ENCODE results near the gene EPB41L2.
"Not testable (repeated sequence)": the region's sequence is repeated elsewhere in the genome, so short reads cannot be mapped to it uniquely, and the experiment has no call there.

EPB41L2 gene

DNA sequence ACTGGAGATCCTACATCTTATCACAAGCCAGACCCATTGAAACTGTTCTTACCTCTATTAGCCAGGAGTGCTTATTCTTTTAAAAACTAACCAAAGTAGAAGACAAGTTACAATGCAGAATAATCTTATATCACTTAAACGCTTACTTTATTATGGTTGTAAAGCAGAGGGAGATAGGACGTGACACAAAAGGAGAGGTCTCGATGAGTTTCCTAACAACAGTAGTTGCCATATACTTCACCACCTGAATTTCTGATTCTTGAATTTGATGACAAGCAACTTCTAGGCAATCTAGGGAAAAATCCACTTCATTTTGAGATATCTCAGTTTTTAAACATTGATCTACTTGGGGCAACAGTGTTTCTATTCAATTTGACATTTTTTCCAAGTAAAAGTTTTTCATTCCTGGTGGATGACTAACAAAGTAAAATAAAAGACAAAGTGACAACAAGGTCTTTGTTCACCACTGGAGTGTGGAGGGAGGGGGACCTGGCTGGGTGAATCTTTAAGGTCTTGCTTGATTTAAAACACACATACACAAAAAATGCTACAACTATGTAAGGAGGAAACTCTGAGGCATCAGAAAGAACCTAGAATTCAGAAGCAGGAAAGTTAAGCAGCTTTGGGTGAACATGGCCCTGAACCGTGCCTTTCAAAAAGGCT lies 125.0 kb downstream of the EPB41L2 start:
- no peak for DNase-seq

DNA sequence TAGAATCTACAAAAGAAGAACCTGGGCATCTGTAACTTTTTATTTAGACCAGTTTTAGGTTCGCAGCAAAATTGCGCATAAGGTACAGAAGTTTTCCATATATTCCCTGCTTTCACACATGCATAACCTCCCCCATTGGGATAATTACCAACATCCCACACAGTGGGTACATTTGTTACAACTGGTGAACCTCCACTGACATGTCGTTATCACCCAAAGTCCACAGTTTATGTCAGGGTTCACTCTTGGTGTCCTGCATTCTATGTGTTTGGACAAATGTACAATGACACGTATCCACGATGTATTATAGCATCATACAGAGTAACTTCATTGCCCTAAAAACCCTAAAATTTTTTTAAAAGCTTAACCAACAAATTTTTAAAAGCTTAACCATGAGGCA lies 126.1 kb downstream of the EPB41L2 start:
- DNase-seq: no peak

DNA sequence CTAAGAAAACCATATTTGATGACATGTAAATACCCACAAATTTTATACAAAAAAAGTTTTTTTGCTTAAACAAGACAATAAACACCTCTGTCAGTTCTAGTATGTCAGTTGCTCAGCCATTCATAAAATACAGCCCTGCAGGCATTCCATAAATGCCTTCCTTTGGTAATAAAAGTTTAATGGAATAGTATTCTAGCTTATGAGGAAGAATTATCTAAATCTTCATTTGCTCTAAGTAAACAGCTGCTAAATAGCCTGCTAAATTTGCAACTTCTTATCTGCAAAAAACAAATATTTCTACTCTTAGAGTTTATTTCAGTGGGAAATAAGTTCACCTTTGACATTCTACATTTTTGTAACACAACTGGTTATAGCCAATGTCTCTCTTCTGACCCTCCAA lies 127.1 kb downstream of the EPB41L2 start:
- no peak for DNase-seq

DNA sequence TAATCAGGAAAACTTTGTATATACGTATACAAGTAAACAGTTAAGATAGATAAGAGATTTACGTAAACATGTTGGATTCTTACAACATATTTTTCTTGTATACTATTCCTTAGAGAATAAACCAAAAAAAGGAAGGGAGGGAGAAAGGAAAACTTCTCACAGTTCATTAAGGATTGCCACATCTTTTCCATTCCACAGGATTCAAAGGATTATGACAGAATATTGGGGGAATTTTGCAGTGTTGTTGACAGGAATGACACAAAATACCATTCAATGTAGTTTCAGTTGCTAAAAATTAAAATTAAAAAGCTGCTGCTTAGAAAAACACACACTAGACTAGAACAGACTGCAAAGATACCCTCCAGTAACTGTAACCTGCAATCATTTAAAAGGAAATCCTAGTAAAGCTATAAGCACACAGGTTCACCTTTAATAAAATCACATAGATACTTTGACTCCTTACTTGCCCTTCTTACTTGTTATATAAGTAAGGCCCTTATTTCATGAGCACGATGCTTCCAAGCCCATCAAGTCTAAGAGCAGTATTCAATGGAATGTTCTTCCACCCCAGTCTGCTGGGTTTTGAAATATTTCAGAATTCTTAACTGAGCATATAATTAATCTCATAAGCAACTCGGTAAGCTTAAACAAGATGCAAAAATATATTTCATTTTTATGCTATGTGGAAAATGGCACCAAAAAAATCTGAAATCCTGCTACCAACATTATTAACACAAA lies 128.0 kb downstream of the EPB41L2 start:
- DNase-seq: no peak

DNA sequence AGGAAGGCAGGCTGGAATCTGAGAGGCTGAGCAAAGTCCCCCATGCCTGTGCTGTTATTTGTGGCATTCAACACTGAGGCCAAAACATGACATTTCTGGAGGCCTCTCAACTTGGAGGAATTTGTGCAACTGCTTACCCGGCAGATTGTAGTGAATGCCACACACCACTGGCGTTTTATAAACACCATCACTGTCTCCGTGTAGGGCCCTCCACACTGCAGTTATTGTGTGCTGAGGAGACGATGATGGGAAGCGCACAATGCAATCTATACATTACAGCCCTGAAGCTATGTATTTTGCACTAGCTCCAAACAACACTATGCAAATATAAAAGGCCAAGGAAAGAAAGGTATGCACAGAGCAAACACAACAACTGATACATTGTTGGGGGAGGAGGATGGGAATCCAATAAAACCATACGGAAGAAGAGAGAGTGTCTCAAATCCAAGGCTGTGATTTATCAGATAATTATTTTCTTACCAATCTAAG lies 129.3 kb downstream of the EPB41L2 start:
- no peak for DNase-seq

DNA sequence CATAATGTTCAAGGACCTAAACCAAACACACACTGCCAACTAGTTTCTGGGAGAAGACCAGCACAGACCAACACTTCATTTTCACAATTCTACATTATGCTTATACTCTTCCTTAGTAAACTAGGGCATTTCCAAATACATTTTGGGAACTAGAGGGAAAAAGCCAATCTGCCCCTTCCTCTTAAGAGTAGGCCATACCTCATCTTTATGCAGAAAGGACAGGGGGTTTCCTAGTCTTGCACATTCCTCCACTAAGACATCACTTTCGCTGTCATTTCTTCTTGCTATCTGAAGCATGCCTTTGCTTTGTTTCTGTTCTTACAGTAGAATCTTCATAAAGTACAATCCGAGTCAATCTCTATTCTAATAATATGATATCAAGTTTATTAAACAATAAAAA lies 130.1 kb downstream of the EPB41L2 start:
- no peak for DNase-seq

DNA sequence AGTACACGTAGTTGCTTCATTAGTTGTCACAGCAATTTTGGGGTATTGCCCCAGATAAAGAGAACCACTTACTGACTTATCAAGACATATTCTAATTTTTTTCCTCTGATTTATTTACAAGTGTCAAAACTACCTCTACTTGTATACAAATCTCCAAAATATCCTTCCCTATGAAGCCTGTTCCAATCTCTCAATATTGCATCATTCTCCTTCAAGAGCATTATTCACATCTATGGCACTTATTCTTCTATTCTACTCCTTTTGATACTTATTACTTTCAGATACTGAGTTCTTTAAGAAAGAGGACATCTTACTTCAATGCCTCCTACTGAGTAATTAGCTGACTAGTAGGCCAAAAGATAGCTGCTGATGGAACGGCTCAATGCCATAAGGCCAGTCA lies 130.6 kb downstream of the EPB41L2 start:
- DNase-seq: no peak

DNA sequence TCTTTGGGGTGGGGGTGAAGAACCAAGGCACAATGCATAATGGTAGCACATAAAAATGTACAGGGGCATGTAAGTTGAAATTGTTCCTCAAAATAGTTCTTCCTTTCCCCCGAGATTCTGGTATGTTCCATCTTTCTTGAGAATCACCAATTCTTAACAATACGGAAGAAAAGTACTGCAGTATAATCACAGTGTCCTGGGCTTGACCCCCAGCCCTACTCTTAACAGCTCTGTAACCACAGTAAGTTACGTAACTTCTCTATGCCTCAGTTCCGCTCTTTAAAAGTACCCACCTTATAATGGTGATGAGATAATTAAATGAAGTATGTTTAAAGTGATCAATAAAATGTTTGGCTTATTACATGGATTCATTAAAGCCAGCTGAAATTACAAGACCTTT lies 131.4 kb downstream of the EPB41L2 start:
- DNase-seq: no peak

DNA sequence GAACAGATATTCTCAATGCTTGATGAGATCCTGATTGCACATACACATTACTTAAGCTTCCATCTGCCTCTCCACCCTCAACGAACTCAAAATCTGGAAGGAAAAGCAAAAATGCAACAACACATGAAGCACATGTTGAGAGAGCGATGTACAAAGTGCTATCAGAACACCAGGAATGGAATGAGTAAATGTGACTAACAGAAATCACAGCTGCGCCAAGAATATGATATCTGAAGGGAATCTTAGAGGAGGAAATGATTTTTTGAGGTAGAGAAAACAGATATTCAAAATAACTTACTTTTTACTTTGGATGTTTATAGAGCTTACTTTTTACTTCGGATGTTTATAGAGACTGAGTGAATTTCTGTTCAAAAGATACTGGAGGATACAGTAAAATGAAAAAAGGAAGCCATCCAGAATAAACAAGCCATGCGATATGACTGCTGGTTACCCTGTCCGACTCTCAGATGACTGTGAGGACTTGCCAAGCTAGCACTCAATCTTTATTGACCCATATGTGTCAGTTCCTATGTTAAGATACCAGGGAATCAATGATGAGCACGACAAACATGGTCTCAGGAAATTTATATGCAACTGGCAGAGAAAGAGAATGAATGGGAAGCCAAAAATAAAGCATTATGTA lies 133.9 kb downstream of the EPB41L2 start:
- DNase-seq: no peak

DNA sequence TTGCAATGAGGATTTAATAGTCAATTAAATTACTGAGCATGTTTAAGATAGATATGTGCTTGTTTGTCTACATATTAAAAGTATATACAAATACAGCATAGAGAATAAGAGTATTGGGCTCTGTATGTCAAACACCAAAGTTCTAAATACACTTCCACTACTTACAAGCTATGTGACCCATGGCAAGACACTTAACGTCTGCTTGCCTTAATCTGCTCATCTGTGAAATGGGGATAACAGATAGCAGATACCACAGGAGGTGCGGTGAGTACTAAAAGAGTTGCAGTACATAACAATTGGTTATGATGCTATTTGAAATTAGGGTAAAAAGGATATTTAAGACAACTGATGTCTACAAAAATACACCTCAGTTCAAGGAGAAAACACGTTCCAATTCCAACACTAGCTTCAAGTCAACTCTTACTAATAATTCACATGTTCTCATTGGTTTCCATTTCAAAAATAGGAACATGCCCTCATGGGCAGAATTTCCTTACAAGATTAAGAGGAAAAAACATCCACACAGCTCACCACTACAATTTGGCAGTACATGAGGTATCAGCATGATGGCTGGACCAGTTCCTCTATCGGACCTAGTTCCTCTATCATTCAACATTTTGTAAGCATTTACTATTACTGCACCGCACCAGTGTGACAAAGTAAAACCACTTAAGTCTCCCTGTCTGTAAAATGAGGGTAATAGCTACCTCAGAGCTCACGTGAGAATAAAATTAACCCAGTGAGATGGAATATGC lies 134.7 kb downstream of the EPB41L2 start:
- DNase-seq: no peak

DNA sequence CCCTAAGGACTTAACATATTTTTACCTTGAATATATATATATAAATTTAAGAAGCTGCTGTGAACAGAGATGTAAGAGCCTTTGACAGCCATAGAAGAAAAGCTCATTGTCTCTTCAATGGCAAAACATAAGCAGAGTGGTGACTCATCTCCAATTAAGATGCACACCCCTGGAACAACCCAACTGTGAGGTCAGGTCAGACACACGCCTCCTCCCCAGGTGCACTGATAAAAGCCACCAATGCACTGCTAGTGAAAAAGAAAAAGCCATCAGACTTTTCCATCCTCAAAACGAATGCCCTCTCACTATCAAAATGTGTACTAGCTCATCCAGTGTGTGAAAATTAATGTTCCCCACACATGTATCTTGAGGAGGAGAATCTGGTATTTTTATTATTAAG lies 135.7 kb downstream of the EPB41L2 start:
- no peak for DNase-seq

DNA sequence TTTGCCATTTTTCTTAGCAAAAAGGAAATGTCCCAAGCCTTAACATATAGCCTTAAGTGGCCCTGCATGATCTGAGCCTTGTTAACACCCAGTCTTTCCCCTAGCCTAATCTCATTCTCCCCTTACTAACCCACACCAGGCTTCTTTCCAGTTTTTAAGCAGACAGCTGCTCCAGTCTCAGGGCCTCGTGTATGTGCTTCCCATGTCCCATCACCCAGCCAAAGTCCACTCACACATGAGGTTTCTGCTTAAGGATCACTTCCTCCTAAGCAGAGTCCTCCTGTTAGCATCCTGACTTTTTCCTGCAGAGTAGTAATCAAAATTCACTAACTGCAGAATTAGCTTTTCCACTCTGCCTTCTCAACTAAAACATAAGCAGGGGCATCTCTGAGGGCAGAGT lies 139.7 kb downstream of the EPB41L2 start:
- DNase-seq: no peak

DNA sequence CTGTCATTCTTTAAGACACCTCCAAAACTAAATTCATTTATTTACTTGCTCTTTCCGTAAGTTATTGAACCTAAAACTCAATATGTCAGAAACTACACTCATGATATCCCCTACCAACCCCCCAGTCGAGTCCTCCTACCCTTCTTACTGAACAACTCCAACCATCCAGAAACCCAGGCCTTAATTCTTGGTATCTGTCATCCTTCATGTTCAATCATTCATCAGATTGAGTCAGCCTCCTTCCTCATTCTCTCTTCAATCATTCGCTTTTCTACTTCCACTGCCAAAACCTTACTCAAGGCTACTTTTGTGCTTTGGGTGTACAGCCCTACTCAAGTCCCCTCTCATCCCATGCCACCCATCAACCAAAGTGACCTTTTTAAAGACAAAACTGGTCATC lies 140.1 kb downstream of the EPB41L2 start:
- DNase-seq: no peak

DNA sequence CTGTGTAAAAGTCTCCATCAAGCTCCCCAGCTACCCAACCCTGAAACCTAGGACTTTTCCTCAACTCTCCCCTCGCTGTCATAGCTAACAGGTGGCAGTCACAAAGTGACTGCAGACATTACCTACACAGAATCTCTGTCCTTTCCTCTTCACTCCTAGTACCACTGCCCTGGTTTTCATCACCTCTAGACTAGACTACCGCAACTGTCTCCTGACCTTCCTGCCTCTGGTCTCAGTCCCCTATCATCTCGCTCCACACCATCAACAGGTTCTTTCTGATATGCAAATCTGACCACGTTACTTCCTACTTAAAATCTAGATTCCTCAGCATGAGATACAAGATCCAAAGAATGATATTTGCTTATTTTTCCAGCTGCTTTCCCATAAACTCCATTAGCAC lies 142.1 kb downstream of the EPB41L2 start:
- no peak for DNase-seq

DNA sequence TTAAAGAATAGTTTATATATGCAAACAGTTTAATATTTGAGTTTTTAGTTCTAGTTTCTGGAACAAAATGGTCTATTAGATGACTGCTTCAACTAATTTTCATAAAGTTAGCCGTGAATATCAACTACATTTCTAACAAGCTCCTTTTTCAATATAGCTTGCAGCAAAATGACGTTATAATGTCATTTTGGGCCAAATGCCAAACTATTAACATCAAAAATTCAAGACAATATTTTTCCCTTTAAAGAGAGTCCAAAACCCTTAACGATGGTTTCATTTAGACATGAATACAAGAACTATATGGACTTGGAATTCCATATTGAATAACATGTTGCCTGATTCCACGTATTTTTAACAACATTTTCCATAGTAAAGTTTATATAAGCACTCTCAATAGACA lies 144.9 kb downstream of the EPB41L2 start:
- no peak for DNase-seq

DNA sequence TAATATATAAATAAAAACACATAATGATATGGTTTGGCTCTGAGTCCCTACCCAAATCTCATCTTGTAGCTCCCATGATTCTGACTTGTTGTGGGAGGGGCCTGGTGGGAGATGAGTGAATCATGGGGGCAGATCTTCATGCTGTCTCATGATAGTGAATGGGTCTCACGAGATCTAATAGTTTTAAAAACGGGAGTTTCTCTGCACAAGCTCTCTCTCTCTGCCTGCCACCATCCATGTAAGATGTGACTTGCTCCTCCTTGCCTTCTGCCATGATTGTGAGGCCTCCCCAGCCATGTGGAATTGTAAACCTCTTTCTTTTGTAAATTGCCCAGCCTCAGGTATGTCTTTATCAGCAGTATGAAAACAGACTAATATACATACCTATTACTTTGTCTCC lies 147.4 kb downstream of the EPB41L2 start:
- not testable (repeated sequence) for DNase-seq

DNA sequence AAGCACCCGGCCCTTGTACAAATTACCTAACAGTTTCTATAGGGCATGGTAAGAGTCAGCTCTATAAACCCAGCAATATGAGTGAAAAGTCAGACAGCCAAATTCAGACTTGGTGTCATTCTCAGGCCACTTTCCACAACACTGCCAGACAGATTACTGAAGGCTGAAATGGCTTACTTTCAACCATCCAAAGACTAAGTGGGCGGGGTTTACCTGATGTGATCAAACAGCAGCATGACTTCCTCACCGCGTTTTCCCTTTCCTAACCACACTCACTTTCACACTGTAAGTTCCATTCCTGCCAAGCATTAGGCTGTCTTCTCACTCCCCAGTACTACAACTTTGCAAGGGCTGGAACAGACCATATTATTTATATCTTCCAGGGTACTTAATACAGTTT lies 149.9 kb downstream of the EPB41L2 start:
- DNase-seq: no peak

DNA sequence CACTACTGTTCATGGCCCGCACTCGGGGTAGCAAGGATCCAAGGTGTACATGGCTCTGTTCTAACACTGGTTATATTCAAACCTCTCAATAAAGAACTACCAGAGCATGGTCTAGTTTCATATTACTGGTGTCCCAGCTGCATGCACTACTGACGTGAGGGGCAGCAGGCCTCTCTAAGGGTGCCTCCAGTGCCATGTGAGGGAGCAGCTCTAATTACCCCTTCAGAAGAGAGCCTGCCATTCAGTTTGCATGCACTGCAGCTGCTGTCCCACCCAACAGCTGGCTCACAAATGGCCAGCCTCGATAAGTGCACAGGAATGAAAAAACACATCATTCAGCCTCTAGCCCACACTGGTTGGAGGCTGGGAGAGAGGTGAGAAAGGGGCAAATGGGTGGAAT lies 150.6 kb downstream of the EPB41L2 start:
- no peak for DNase-seq

DNA sequence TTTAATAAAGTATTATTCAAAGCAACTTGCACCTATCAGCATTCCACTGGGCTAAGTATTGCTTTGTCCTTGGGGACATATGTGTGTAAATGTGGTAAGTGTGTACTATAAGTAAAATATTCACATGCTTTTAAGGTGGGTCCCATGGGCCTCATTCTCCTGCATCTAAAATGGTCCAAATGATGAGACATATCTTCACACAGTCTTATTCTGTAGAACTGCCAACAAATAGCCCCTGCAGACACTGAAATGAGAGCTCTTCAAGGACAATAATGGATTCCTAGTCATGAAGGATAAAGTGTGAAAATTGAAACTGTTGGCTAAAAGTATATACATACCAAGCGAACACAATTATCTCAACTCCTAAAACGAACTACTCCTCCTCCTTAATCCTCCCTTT lies 154.1 kb downstream of the EPB41L2 start:
- no peak for DNase-seq

DNA sequence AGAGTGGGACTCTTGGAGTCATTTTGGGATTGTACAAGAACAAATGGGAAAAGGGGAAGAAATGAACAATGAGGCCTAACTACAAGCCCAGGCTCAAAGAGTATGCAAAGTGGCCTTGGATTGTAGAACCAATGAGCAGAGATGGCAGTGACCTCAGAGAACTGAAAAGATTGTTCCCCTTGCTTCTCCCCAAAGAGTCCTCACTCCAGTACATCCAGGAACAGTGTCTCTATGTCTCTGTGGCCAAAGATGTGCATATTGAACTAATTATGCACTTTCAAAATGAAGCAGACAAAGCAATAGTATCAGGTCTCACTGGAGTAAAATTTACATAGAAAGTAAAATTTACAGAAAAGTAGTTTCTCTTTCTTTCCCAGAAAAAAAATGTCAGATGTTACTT lies 154.9 kb downstream of the EPB41L2 start:
- DNase-seq: no peak

DNA sequence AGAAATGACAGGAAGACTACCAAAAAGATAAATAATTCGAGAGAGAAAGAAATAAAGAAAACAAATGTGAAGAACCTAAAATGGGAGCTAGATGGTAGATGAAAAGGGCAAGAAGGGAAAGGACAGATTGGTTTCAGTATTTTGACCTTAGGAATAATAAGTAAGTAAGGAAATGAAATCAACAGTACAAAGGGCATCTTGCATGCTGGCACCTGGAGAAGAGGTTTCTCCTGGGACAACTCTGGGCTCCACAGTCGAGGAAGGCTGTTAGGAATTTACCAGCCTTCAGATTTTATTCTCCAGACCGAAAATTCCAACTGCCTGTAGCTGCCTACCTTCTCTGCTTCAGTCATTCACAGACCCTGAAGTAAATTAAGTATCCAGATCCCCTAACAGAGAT lies 155.4 kb downstream of the EPB41L2 start:
- no peak for DNase-seq

DNA sequence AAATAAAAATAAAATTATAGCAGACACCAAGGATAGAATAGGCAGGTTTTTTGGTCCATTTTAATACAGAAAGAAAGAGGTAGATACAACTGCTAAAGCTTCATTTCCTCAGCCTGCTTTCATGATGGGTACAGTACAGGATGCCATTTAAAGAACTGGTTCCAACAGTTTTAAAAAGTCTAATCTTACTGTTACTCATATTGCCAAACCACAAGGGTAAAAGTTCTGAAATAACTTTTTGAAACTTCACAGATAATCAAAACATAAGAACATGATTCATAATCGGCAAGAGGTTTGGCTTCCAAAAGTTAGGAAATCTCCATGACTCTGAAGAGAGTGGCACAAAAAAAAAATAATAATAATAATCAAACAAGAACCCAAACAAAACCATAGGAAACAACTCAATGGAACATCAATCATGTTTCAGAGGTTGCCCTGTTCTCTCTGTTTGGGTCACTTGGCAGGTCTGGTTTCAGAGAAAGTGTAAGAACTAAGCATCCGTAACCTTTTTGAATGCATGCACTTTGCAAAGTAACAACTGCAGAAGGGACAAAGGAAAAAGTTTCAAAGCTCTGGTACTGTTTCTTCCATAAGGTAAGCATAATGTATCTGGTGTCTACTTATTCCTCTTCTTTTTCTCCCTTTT lies 156.2 kb downstream of the EPB41L2 start:
- DNase-seq: no peak

DNA sequence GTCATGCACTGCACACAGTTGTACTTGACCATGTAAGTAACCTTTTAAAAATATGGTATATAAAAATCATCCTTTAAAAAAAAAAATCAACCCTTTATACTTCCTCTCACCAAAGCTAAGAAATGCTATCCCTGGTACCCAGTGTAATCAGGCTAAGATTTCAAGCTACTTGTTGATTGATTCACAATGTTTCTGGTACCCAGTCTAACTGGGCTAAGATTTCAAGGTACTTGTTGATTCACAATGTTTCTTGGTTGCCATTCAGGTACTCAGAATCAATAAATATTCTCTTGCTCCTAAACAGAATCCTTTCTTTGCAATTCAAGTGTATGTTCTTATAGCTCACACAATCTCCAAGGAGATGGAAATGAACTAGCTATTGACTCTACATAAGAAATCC lies 159.4 kb downstream of the EPB41L2 start:
- no peak for DNase-seq
